HG03469 (cell line): ENCODE measurements around the gene PADI3.

Source experiments
- ATAC-seq: cut with Tn5 transposase; IDR thresholded peaks from one replicate; pipeline ENCODE4 v1.9.1; 2021; ENCODE audit warnings: mild to moderate bottlenecking, moderate library complexity, moderate number of reproducible peaks; ENCODE audit not compliant: unreplicated experiment

The PADI3 gene

DNA sequence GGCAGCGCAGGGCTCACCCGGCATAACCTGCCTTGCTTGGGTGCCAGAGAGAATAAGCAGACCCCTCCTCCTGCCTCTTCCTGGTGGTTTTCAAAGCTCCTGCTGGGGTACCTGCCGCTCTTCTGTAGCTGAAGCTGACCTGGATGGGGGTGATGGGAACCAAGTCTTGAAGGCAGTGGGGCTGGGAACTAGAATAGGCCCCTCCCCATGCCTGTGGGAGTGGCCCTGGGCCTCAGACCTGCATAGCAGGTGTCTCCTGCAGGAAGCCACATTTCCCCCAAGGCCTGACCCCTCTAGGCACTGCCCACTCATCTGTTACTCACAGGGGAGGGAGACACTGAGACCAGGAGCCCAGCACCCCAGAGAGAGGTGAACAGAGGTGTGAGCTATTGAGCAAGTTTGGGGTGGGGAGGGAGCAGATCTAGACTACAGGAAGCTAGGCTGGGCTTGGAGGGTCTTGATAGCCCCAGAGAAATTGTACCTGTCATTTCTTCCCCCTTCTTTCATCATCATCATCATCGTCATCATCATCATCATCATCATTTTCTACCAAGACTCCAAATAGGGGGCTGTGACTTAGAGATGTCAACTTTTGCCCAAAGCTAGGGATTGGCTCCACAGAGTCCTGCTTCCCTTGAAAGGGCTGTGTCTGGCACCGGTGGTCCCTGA lies 33.9 kb upstream of the PADI3 start:
- ATAC-seq = no peak

DNA sequence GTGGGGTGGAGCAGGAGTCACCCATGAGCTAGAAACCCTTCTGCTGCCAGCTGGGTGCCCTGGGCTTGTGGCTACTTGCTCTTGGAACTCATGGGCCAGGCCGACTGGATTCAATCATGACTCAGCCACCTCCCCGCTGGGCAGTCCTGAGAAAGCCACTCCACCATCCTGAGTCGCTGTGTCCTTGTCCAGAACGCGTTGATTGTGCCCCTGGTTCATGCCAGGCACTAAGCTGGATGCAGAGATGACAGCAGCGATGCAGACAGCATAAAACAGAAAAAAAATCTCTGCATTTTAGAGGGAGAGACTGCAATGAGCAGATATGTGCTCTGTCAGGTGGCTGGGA lies 33.4 kb upstream of the PADI3 start:
- no peak for ATAC-seq

DNA sequence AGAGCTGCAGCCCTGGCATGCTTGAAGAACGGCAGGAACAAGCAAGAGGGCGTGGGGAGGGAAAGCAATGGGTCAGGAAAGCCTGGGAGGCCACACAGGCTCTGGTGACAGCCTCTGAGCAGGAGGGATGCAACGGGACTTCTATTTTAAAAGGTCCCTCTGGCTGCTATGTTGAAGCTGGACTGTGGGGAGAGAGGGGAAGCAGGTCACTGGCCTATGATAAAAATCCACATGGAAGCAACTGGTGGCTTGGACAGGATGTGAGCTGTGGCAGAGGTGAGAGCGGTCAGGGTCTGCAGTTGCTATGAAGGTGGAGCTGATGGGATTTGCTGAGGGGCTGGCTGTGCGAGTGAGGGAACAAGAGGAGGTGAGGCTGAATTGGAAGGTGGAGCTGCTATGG lies 32.8 kb upstream of the PADI3 start:
- no peak for ATAC-seq

DNA sequence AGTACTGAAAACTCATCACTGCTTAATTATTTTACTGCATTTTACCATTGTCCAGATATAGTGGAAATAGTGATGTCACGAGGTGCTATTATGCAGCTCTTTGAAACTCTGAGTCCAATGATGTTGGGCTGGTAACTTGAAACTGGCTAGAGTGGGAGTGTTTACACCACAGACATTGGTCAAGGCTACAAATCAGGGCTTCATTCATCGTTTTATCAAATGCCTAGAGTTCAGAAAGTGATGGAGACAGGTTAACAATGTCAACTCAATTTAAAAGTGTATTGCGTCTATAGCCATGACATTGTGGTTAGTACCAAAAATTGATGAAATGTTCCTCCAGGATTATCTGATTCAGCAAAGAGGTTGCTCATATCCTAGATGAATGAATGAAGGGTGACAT lies 31.3 kb upstream of the PADI3 start:
- no peak for ATAC-seq

DNA sequence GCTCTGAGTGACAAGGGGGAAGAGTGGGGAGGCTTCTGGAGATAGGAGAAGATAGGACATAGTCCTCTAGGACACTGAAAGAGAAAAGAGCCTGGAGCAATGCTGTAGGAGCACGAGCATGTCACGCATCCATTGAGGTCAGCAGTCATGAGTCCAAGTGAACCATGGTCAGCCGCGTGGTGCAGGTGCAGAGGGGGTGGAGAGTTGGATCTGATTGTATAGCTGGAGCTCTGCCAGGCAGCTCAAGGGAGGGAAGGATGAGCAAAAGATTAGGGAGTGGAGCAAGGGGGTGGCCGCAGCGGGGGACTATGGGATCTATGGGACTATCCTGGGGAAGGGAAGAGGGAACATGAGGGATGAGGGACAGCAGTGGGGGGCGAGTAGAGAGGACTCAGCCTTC lies 30.0 kb upstream of the PADI3 start:
- no peak for ATAC-seq

DNA sequence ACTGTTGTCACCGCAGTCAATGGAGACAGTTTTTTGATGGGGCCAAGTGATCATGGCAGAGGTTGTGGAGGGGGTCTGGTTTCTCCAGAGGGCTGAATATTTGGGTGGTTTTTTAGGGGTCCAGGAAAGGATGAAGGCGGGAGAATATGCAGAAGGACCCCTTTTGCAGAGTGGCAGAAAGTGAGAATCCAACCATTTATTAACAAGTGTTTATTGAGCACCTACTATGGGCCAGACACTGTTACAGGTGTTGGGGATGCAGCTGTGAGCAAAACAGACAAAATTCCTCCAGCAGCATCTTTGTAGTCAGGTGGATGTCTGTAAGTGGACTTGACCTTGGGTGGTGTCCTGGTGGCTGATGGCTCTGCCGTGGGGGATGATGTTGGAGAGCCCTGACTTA lies 28.6 kb upstream of the PADI3 start:
- no peak for ATAC-seq

DNA sequence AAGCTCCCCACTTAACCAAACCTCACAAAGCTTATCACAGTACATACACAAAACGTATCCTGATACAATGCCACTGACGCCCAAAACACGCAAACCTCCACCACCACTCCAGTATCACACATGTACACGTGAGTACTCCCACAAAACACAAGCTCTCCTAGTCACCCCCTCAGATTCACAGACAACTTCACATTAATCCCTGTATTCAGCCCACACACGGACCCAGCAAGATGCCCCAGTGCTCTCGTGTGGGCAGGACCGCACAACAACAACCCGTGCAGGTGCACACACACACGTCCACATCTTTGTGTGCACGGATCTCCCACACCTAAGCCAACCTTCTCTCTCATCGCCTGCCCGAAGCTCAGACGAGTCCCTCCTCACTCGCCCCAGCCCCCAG lies 26.3 kb upstream of the PADI3 start:
- no peak for ATAC-seq

DNA sequence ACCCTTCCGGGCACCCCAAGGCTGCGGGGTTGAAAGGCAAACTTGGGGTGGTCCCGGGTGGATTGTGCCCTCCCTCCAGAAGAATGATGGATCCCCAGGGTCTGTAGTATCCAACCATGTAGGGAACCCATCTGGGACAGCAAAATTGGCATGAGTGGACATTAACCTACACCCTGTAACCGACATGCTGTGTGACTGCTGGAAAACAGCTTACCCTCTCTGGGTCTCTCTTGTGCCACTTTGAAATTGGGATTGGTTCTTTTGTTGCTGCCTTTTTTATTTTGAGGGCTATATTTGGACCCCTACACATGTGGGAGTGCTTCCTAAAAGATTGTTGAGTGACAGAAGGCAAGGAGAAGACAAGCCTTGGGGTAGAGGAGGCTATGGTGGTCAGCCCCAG lies 24.5 kb upstream of the PADI3 start:
- no peak for ATAC-seq

DNA sequence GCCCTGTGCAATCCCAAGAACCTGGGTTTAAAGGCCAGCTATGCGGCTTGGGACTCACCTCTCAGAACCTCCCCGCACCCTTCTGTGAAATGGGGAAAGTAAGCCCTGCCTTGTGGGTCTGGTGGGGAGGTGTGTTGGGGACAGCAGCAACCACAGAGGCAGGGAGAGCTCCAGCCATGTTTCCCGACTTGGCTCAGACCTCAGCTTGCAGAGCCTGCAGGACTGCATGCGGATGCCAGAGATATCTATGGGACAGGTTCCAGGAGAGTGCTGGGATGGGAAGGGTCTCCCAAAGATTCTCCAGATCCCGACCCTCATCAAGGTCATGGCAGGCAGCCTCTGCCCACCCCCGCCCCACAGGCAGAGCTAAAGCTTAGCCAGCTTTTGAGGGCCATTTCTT lies 23.8 kb upstream of the PADI3 start:
- ATAC-seq = no peak

DNA sequence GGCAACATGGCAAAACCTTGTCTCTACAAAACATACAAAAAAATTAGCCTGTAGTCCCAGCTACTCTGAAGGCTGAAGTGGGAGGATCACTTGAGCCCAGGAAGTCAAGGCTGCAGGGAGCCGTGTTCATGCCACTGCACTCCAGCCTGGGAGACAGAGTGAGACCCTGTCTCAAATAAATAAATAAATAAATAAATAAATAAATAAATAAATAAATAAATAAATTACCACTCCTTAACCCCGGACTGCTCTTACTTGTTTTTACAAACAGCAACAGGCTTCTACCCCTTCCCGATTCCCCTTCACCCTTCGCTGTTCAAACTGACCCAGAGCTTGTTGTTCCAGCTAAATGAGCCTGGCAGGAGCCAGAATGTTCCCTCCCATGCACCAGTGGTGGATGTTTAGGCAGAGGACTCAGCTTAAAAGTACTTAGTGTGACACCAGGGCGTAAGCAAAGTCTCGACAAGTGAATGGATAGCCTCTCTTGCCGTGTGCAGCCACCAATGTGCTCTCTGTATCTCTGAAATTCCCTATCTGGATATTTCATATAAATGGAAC lies 21.5 kb upstream of the PADI3 start:
- ATAC-seq = no peak

DNA sequence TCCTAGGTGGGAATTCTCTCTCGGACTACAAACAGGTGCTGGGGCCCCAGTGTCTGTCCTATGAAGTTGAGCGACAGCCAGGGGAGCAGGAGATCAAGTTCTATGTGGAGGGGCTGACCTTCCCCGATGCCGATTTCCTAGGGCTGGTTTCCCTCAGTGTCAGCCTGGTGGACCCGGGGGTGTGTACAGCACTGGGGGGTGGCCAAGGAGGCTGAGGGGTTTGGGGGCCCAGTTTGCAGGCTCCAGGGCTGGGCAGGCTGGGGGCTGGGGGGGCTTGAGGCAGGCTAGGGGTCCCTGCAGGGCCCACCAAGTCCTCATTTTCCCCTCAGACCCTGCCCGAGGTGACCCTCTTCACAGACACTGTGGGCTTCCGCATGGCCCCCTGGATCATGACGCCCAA lies 20.3 kb upstream of the PADI3 start:
- ATAC-seq = no peak

DNA sequence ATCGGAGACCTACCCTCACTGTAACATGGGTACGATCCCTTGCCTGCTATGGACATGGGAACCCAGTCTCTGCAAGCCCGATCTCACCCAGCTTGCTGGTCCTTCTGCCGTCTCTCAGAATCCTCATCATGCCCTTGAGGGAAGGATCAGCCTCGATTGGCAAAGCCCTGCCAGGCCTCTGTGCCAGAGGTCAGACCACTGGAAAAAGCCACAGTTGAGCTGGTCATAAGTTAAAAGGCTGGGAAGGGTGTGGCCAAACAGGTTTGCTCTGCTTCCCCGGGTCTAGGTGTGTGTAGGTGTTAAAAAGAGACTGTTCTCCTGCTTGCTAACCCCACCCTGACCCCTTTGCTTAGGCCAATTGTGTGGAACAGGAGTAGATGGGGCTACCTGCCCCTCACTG lies 19.5 kb upstream of the PADI3 start:
- ATAC-seq = no peak

DNA sequence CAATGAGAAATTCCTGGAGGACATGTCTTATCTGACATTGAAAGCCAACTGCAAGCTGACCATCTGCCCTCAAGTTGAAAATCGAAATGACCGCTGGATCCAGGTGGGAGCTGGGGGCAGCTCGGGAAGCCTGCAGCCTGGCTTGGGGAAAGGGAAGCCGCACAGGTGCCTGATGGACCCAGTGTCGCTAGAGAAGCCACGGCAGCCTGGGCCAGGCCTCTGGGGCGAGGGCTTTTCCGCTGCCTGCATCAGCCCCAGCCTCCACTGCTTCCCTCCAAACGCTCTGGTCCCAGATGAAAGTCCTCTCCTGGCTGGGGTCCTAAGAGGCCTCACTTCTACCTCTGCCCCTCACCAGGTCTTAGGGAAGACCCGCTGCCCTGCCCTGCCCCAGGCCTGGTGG lies 18.8 kb upstream of the PADI3 start:
- no peak for ATAC-seq

DNA sequence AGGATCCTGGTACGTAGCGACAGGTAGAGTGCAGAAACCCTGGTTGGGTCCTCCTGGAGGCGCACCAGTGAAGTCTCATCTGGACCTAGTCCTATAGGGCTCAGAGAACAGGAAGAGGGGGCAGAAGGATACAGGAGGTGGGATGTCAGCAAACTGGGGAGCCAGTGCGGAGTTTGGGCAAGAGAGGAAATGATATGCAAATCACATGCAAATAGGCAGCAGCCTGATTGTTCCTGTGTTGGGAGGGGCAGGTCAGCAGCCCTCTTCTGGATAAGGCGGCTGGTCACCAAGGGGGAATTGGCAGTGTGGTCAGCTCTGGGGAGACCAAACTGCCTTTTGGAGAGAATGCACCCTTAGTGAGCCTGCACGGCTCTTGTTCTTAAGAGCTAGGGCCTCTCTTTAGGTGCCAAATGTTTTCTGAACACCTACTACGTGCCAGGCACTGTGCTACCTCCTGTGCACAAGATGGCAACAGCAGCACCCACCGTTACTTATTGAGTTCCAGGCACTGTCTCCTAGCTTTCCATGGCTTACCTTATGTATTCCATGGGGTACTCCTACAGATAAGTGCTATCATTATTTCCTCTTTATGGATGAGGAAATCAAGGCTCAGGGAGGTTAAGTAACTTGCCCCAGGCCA lies 18.1 kb upstream of the PADI3 start:
- ATAC-seq = no peak

DNA sequence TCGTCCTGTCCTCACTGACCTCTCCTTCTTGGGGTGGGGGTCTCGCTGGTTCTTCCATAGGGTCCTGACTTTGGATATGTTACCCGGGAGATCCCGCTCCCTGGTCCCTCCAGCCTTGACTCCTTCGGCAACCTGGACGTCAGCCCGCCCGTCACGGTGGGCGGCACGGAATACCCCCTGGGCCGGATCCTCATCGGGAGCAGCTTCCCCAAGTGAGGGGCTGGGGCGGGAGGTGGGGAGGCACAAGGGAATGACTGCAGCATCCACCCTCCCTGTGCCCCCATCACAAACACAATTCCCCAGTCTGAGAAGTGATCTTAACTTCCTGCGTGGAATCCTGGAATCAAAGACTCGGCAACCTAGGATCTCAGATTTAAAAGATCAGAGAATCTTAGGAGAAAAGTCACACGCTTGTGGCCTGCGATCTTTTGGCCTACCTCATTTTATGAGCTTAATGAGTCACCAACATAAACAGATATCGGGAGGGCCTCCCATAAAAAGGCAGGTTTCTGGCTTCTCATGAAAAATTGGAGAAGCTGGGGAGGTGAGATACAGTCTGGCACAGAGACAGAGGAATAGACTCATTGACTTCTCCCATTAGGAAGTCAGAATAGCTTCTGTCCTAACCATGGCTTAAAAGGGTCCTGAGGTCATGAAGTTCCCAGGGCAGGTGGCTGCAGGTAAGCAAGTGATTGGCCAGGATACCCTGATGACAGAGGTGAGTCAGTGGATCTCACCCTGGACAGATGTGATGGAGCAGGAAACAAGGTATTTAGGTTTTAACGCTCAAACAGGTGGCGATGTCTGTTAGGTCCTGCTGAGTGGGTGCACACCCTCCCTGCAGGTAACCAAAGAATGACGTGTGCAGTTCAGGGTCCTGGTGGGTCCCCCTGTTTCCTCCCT lies 15.9 kb upstream of the PADI3 start:
- ATAC-seq = no peak

DNA sequence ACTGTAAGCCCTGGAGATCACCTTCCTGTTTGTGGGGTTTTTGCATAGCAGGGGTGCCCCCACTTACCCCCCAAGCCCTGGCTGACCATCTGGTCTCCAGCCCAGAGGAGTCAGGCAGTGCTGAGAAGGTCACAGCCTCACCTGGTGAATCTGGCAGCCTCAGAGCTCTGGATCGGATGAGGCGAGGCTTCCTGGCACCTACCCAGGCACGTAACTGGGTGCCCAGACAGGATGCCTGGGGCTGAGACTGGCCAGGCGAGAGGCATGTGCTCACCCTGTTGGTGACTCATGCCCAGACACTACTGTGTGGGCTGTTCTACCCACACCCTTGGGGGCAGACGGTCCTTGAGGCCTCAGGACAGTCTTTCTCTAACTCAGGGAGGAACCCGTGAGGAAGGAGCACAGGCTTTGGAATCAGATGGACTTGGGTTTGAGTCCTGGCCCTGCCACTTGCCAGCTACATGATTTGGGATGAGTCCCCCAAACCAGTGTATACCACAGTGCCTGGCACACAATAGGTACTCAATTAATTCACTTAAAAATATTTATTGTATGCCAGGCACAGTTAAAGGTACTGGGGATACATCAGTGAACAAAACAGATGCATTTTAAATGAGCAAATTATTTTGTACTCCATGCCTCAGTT lies 15.1 kb upstream of the PADI3 start:
- ATAC-seq = no peak

DNA sequence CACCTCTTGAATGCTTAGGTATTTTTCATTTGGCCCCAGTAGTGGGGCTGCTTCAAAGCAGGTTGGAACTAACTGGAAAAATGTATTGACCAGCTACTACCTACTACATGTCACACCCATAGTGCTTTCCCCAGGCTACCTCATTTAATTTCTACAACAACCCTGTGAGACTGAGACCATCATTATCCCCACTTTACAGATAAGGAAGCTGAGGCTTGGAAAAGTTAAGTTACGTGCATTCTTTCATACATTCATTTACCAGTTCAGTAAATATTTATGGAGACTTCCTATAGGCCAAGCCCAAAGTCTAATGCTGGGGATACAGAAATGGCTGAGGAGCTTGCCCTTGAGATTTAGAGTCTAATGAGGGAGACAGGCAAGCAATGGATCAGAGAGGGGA lies 14.5 kb upstream of the PADI3 start:
- no peak for ATAC-seq

DNA sequence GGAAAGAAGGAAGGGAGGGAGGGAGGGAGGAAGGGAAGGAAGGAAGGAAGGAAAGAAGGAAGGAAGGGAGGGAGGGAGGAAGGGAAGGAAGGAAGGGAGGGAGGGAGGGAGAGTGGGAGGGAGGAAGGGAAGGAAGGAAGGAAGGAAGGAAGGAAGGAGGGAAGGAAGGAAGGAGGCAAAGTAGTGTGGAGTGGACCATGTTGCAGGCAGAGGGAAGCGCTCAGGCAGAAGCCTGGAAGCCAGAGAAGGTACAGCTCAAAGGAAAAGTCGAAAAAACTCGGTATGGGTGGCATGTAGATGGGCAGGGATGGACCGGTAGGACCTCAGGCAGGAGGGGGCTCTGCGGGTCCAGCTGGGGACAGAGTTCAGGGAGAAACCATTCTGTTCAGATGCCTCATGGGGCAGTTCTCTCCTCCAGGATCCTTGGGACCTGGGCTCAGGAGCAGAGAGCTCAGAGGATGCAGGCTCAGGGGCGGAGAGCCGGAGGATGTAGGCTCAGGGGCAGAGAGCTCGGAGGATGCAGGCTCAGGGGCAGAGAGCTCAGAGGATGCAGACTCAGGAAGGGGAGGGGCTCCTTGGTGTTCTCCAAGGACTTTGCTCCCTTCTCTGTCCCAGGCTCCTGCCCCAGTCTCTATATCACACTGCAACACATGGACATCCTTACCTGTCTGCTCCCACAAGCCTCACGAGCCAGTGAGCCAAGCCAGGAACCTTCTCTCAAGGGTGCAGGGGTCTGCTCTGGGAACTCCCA lies 13.6 kb upstream of the PADI3 start:
- no peak for ATAC-seq

DNA sequence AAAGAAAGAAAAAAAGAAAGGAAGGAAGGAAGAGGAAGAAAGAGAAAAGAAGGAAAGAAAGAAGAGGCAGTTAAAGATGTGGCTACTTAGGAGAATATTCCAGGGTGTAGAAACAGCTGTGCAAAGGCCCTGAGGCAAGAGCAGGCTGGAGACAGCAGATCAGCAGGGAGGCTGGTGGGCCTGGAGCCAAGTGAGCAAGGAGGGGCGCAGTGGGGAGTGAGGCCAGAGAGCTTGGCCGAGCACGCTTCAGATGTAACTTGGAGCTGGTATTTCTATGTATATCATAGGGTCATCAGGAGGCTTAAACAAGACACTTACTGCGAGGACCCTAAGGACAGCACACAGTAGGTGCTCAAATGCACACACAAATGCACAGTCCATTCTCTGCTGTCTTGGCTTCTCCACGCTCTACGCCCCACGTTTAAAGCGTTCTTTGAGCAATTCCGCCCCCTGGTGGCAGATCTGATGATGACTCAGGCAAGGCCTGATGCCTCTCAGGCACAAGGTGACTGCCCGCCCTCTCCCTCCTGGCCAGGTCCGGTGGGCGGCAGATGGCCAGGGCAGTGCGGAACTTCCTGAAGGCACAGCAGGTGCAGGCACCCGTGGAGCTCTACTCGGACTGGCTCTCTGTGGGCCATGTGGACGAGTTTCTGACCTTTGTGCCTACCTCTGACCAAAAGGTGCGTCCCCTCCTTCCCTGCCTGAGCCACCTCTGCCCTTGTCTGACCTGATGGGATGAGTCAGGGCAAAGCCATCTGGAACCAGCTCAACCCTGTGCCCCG lies 11.9 kb upstream of the PADI3 start:
- no peak for ATAC-seq

DNA sequence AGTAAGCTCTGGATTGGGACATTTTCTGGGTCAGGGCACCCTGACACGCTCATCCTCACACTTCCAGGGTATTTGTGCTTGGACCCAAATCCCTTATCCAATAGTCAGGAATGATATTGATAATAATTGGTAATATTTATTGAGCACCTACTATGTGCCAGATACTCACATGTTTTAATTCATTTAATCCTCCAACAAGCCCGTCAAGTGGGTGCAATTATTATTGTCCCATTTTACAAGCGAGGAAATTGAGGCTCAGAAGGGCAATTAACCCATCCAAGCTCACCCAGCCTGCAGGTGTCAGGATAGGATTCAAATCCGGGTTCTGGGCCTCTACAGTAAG lies 11.4 kb upstream of the PADI3 start:
- no peak for ATAC-seq
